Gastrocnemius medialis (tissue), 4 donors: ENCODE data around the gene CORO2B.

Experiments
- CTCF ChIP-seq, 5 experiments: fragments of 450-650 bp in 3 of 5; fragments of 200-600 bp in 2 of 5; sonication (generic) in 2 of 5; IDR thresholded peaks in 4 of 5; conservative IDR thresholded peaks in 1 of 5; 1 replicate in 4 of 5; 2 replicates in 1 of 5; pipeline ENCODE4 v1.5.1; 2016 to 2019; ENCODE audit warnings: antibody characterized with exemption in 5 of 5, mild to moderate bottlenecking in 3 of 5, moderate library complexity in 3 of 5
- POLR2A ChIP-seq, 2 donors: fragments of 450-650 bp; IDR thresholded peaks; one replicate each; pipeline ENCODE4 v1.6.1; 2017; ENCODE audit warnings: antibody characterized with exemption in 2 of 2, mild to moderate bottlenecking in 2 of 2, moderate library complexity in 2 of 2

- TF ChIP-seq CTCF (IDR thresholded peaks at IDR 0.05 in 4 of 5, conservative IDR thresholded peaks at IDR 0.05 in 1 of 5) = no peak
- TF ChIP-seq POLR2A (IDR thresholded peaks at IDR 0.05) = no peak
Observed at GRCh38 chr15:68546318-68546717, 32.5 kb upstream of the CORO2B start.
